Measurements from ENCODE around the gene RAB4A.

Gene RAB4A

DNA sequence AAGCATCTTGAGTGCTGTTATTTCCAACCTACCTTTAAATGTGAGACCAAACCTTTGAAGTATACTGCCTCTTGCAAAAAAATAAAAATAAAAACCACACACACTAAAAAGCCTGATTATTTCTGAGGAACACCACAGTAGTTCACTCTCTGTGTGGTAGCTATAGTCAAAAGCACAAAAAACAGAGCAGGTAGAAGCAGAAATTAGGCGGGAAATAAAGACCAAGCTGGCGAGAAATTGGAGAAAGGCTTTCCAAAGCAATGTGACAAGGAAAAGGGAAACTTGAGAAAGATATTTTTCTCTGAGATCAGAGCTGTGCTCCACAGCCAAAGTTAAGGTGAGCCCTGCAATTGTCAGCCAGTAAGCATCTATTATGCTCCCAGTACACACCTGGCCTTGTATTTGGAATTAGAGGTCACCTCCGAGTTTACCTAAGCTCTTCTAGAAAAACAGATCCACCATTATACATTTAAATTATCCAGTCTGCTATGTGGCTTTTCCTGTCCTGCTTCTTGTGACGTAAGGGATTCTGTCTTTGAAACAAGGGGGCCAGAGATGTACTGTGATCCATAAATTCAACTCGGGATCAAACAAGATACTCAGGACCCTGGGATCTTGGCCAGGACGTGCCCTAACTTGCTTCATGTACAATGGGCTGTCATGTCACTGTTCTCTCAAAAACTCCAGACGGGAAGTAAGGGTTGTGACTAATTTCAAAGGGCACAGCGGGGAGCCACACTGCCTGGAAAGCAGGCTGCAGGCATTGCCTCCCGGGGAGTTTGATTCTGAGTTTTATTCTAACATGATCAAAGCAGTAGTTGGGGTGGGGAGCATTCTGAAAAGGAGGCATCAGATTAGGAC lies 39.8 kb upstream of the RAB4A start:
- Histone ChIP-seq H3K4me1 (ENCODE audit: control insufficient read depth, insufficient read depth, low read length) (peaks cover 24% of the 10 kb centered on the region), H3K27me3 (ENCODE audit: control insufficient read depth, insufficient read depth, low read length) (peaks cover 42% of the 10 kb centered on the region)

DNA sequence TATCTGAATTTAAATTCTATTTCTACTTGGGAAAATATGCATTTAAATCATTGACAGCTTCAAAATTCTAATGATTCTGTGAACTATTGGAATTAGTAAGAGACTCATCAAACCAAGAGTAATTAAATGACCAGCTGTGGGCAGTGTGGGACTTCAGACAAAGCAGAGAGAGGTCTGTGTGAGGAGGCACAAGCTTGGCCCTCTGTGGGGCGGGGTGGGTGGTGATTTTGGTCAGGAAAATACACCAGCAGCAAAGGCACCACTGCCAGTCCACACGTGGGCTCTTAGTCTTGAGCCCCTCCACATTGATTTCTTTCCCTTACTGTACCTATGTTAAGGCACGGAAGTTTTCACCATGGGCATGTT lies 39.2 kb upstream of the RAB4A start:
- no peak overlapping the region for H3K4me3 ChIP-seq (ENCODE audit: low read length)
- no peaks in the 10 kb centered on the region for H3K36me3 ChIP-seq (ENCODE audit: insufficient read depth, low read length)
- H3K9me3 ChIP-seq (replicated peaks; ENCODE audit: low read length), result no peaks in the 10 kb centered on the region
- H3K4me1 ChIP-seq (ENCODE audit: control insufficient read depth, insufficient read depth, low read length), result peaks cover 24% of the 10 kb centered on the region
- H3K27me3 ChIP-seq (ENCODE audit: control insufficient read depth, insufficient read depth, low read length), result peaks cover 40% of the 10 kb centered on the region
- peak overlapping the region; percentile 52 for H3K4me2 ChIP-seq (ENCODE audit: low read length)
- H3K9ac ChIP-seq (ENCODE audit: low read depth, low read length), result no peak overlapping the region

More for the DNA sequence above, 39.8 kb upstream of the RAB4A start:
- no peaks in the 10 kb centered on the region for H3K36me3 ChIP-seq (ENCODE audit: insufficient read depth, low read length)
- H3K4me2 ChIP-seq (ENCODE audit: low read length), result peak overlapping the region; percentile 52
- no peak overlapping the region for H3K9ac ChIP-seq (ENCODE audit: low read depth, low read length)
- no peaks in the 10 kb centered on the region for H3K9me3 ChIP-seq (replicated peaks; ENCODE audit: low read length)
- H3K4me3 ChIP-seq (ENCODE audit: low read length), result no peak overlapping the region

DNA sequence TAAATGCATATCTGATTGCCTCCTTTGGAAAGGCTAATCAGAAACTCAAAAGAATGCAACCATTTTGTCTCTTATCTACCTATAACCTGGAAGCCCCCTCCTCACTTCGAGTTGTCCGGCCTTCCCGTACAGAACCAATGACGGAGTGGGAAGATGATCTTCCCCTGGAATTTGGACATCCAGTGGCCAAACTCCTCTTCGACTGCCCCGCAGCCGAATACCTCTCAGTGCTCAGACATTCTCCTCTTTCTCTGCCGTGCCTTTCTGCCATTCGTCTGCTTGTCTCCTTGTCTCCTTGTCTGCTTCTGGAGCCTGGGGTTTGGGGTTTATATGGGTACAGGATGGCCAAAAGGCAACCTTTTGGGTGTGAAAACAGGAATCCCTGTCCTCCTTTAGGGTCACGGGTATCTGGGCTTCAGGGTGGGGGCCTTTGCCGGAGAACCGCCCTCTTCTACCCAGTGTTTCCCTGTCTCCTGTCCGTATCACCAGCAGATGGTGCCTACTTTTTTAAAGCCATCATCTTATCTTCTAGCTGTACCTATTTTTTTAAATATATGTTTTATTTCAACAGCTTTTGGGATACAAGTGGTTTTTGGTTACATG lies 35.9 kb upstream of the RAB4A start:
- Histone ChIP-seq H3K9me3 (replicated peaks; ENCODE audit: low read length) (no peaks in the 10 kb centered on the region), H3K27me3 (ENCODE audit: control insufficient read depth, insufficient read depth, low read length) (peaks cover 32% of the 10 kb centered on the region), H3K4me2 (ENCODE audit: low read length) (no peak overlapping the region), H3K4me1 (ENCODE audit: control insufficient read depth, insufficient read depth, low read length) (peaks cover 23% of the 10 kb centered on the region), H3K36me3 (ENCODE audit: insufficient read depth, low read length) (no peaks in the 10 kb centered on the region), H3K9ac (ENCODE audit: low read depth, low read length) (no peak overlapping the region), H3K4me3 (ENCODE audit: low read length) (no peak overlapping the region)

DNA sequence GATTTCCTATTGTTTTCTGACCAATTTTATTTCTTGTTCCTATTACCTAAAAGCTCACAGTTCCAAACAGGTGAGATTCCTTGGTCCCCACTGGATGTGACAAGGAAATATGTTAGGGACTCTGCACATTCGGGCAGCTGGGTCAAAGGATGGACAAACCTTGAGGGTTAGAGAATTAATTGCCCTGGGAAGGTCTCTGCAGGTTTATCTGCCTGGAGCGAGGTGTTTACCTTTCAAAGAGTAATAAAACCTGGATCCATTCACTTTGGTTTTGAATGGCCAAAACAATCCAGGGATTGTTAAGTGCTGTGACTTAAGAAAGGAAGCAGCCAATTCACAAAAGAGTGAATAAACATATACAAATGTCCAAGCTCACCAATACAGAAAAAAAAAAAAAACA lies 33.6 kb upstream of the RAB4A start:
- H3K4me2 ChIP-seq (ENCODE audit: low read length), result no peak overlapping the region
- no peaks in the 10 kb centered on the region for H3K9me3 ChIP-seq (replicated peaks; ENCODE audit: low read length)
- no peak overlapping the region for H3K9ac ChIP-seq (ENCODE audit: low read depth, low read length)
- peaks cover 24% of the 10 kb centered on the region for H3K27me3 ChIP-seq (ENCODE audit: control insufficient read depth, insufficient read depth, low read length)
- H3K4me3 ChIP-seq (ENCODE audit: low read length), result no peak overlapping the region
- no peaks in the 10 kb centered on the region for H3K36me3 ChIP-seq (ENCODE audit: insufficient read depth, low read length)
- peaks cover 4% of the 10 kb centered on the region for H3K4me1 ChIP-seq (ENCODE audit: control insufficient read depth, insufficient read depth, low read length)

DNA sequence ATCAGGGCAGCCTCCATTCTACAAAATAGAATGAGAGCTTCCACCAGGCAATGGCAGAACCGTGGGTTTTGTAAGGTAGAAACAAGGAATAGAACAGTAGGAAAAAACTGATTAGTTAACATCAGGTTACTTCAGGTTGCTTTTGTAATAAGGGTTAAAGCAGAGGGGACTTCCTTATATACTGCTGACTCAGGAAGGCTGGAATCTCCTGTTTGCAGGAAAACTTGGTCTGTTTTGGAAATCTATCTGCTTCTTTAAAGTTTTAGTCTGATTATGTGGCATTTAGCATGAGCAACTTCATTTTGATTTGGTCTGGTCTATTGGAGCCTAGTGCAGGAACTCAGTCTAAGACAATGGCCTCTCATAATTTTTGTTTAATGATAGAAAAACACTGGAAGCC lies 32.7 kb upstream of the RAB4A start:
- Histone ChIP-seq H3K4me1 (ENCODE audit: control insufficient read depth, insufficient read depth, low read length) (peaks cover 4% of the 10 kb centered on the region), H3K9ac (ENCODE audit: low read depth, low read length) (no peak overlapping the region), H3K4me3 (ENCODE audit: low read length) (no peak overlapping the region), H3K9me3 (replicated peaks; ENCODE audit: low read length) (no peaks in the 10 kb centered on the region), H3K27me3 (ENCODE audit: control insufficient read depth, insufficient read depth, low read length) (peaks cover 20% of the 10 kb centered on the region), H3K4me2 (ENCODE audit: low read length) (no peak overlapping the region), H3K36me3 (ENCODE audit: insufficient read depth, low read length) (no peaks in the 10 kb centered on the region)

DNA sequence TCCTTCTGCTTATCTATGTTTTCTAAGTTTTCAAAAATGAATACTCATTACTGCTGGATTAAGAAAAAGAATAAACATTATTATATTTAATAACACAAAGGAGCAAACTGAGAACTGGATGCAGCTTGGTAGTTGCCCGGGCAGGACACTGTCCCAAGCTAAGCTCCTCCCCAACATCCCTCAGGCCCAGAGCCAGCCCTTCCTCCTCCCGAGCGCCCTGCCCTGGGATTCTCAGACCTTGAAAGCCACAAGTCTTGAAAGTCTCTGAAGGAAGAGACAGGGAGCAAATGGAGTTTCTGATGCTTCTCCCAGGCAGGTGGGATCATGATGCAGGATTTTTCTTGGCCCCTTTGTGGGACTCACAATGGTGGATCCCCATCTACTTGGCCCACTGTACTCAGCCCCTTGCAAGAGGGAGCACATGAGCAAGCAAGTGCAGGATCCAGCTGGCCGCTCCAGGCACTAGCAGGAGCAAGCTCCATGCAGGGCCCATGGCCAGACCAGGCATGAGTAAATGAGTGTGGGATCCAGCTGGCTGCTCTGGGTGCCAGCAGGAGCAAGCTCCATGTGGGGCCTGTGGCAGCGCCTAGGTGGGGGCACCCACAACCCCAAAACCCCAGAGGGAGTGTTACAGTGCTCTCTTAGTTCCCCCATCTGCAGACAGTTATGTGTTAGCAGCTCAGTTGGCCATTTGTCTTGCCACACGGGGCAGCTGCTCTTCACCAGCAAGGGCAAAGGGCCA lies 32.1 kb upstream of the RAB4A start:
- Histone ChIP-seq H3K4me3 (ENCODE audit: low read length) (no peak overlapping the region), H3K4me1 (ENCODE audit: control insufficient read depth, insufficient read depth, low read length) (peaks cover 4% of the 10 kb centered on the region), H3K4me2 (ENCODE audit: low read length) (no peak overlapping the region), H3K9me3 (replicated peaks; ENCODE audit: low read length) (no peaks in the 10 kb centered on the region), H3K27me3 (ENCODE audit: control insufficient read depth, insufficient read depth, low read length) (peaks cover 20% of the 10 kb centered on the region), H3K36me3 (ENCODE audit: insufficient read depth, low read length) (no peaks in the 10 kb centered on the region), H3K9ac (ENCODE audit: low read depth, low read length) (no peak overlapping the region)

DNA sequence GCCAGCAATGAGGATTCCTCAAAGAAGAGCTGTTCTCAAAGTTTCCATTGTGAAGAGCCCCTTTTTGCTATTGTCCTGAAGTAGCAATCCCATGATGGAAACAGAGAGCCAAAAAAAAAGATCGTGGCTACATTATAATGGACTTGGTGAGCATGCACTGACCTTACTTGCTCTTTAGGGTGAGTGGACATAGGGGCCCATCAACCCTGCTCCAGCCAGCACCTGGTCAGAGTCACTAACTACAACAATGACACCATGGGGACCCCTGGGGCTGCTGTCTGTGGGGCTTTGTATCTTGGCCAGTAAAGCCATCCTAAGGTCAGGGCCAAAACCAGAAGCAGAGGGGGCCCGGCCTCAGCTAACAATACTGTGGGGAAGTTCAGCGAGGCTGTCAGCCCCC lies 30.4 kb upstream of the RAB4A start:
- Histone ChIP-seq H3K9ac (ENCODE audit: low read depth, low read length) (no peak overlapping the region), H3K4me2 (ENCODE audit: low read length) (no peak overlapping the region), H3K36me3 (ENCODE audit: insufficient read depth, low read length) (no peaks in the 10 kb centered on the region), H3K27me3 (ENCODE audit: control insufficient read depth, insufficient read depth, low read length) (peaks cover 4% of the 10 kb centered on the region), H3K4me3 (ENCODE audit: low read length) (no peak overlapping the region), H3K9me3 (replicated peaks; ENCODE audit: low read length) (no peaks in the 10 kb centered on the region), H3K4me1 (ENCODE audit: control insufficient read depth, insufficient read depth, low read length) (peaks cover 4% of the 10 kb centered on the region)

DNA sequence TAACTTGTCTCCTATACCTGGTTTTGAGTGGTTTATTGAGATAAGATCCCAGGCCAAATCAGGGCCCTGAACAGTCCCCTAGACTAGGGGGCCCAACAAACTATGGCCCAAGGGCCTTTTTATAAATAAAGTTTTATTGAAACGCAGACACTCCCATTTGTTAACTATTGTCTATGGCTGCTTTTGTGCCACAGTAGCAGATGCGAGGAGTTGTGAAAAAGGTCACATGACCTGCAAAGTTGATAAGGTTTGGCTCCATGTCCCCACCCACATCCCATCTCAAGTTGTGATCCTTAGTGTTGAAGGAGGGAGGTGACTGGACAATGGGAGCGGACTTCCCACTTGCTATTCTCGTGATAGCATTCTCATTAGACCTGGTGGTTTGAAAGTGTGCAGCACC lies 29.5 kb upstream of the RAB4A start:
- Histone ChIP-seq H3K27me3 (ENCODE audit: control insufficient read depth, insufficient read depth, low read length) (peaks cover 4% of the 10 kb centered on the region), H3K9me3 (replicated peaks; ENCODE audit: low read length) (no peaks in the 10 kb centered on the region), H3K4me1 (ENCODE audit: control insufficient read depth, insufficient read depth, low read length) (peaks cover 4% of the 10 kb centered on the region), H3K4me3 (ENCODE audit: low read length) (no peak overlapping the region), H3K9ac (ENCODE audit: low read depth, low read length) (no peak overlapping the region), H3K36me3 (ENCODE audit: insufficient read depth, low read length) (no peaks in the 10 kb centered on the region), H3K4me2 (ENCODE audit: low read length) (no peak overlapping the region)

DNA sequence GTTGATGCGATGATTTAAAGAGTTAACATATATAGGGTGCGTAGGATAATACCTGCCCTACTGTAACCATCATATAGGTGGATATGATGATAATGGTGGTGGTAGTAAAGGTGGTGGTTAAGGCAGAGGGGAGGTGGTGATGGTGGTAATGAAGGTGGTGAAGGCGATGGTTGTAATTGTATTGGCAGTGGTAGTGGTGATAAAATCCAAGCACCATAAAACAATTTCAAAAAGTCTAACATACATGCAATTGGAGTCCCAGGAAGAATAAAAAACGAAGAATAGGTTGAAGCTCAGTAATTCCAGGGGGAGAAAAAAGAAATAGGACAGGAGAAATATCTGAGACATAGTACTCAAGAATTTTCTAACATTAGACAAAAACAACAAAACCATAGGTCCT lies 27.3 kb upstream of the RAB4A start:
- H3K36me3 ChIP-seq (ENCODE audit: insufficient read depth, low read length), result no peaks in the 10 kb centered on the region

DNA sequence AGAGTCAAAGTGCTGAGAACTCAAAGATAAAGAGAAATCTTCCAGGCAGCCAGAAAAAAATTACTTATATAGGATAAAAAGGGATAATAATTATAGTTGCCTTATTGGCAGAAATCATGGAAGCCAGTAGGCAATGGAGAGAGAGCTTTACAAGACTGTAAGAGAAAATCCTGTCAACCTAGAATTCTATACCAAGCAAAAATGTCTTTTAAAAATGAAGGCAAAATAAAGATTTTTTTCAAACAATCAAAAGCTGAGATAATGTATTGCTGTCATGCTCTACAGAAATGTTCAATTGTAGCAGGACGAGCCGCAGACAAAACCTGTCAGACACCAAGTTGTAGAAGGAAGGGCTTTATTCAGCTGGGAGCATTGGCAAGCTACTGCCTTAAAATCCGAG lies 26.8 kb upstream of the RAB4A start:
- Histone ChIP-seq H3K27me3 (ENCODE audit: control insufficient read depth, insufficient read depth, low read length) (peaks cover 3% of the 10 kb centered on the region), H3K9me3 (replicated peaks; ENCODE audit: low read length) (no peaks in the 10 kb centered on the region), H3K36me3 (ENCODE audit: insufficient read depth, low read length) (no peaks in the 10 kb centered on the region), H3K4me3 (ENCODE audit: low read length) (no peak overlapping the region), H3K4me1 (ENCODE audit: control insufficient read depth, insufficient read depth, low read length) (no peaks in the 10 kb centered on the region), H3K4me2 (ENCODE audit: low read length) (no peak overlapping the region), H3K9ac (ENCODE audit: low read depth, low read length) (no peak overlapping the region)

More for the DNA sequence above, 27.3 kb upstream of the RAB4A start:
- Histone ChIP-seq H3K4me3 (ENCODE audit: low read length) (no peak overlapping the region), H3K9ac (ENCODE audit: low read depth, low read length) (no peak overlapping the region), H3K4me1 (ENCODE audit: control insufficient read depth, insufficient read depth, low read length) (peaks cover 3% of the 10 kb centered on the region), H3K9me3 (replicated peaks; ENCODE audit: low read length) (no peaks in the 10 kb centered on the region), H3K4me2 (ENCODE audit: low read length) (no peak overlapping the region), H3K27me3 (ENCODE audit: control insufficient read depth, insufficient read depth, low read length) (peaks cover 4% of the 10 kb centered on the region)

DNA sequence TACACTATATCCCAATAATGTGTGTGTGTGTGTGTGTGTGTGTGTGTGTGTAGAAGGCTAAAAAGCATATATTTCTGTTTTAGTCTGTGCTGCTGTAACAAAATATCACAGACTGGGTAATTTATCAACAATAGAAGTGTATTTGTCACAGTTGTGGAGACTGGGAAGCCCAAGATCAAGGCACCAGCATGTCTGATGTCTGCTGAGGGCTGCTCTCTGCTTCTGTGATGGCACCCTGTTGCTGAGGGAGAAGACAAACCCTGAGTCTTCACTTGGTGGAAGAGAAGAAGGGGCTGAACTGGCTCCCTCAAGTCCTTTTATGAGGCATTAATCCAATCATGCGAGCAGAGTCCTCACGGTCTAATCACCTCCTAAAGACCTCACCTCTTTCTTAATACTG lies 23.0 kb upstream of the RAB4A start:
- H3K36me3 ChIP-seq (ENCODE audit: insufficient read depth, low read length), result no peaks in the 10 kb centered on the region
- no peak overlapping the region for H3K4me2 ChIP-seq (ENCODE audit: low read length)
- no peak overlapping the region for H3K4me3 ChIP-seq (ENCODE audit: low read length)
- H3K4me1 ChIP-seq (ENCODE audit: control insufficient read depth, insufficient read depth, low read length), result no peaks in the 10 kb centered on the region
- no peaks in the 10 kb centered on the region for H3K9me3 ChIP-seq (replicated peaks; ENCODE audit: low read length)
- no peak overlapping the region for H3K9ac ChIP-seq (ENCODE audit: low read depth, low read length)
- peaks cover 20% of the 10 kb centered on the region for H3K27me3 ChIP-seq (ENCODE audit: control insufficient read depth, insufficient read depth, low read length)

Measured in skeletal muscle satellite cell (primary cell).